Neural progenitor cell (in vitro differentiated cells): ENCODE measurements around the gene ZHX3.

ENCODE experiments used
- EZH2 ChIP-seq: fragments of 200-600 bp; sonication (generic); IDR thresholded peaks from 2 replicates; pipeline ENCODE4 v1.6.1; 2017; ENCODE audit warnings: antibody characterized with exemption, mild to moderate bottlenecking, moderate library complexity
- EZH2phosphoT487 ChIP-seq: fragments of 200-600 bp; sonication (generic); IDR thresholded peaks from 2 replicates; pipeline ENCODE4 v1.6.1; 2017; ENCODE audit warnings: antibody characterized with exemption
- TF ChIP-seq, protein P1 (sequence below): fragments of 200-600 bp; sonication (generic); IDR thresholded peaks from 2 replicates; pipeline ENCODE4 v1.5.1; 2017; ENCODE audit warnings: antibody characterized with exemption, mild to moderate bottlenecking

DNA sequence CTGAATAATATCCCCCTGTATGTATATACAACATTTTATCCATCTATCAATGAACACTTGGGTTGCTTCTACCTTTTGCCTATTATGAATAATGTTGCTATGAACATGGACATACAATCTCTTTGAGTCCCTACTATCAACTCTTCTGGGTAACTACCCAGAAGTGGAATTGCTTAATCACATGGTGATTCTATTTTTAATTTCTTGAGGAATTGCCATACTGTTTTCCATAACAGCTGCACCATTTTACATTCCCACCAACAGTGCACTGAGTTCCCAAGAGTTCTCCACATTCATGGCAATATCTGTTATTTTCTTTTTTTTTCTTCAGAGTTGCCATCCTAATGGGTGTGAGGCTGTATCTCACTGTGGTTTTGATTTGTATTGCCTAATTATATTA lies 88.3 kb downstream of the ZHX3 start:
- TF ChIP-seq, protein P1, sequence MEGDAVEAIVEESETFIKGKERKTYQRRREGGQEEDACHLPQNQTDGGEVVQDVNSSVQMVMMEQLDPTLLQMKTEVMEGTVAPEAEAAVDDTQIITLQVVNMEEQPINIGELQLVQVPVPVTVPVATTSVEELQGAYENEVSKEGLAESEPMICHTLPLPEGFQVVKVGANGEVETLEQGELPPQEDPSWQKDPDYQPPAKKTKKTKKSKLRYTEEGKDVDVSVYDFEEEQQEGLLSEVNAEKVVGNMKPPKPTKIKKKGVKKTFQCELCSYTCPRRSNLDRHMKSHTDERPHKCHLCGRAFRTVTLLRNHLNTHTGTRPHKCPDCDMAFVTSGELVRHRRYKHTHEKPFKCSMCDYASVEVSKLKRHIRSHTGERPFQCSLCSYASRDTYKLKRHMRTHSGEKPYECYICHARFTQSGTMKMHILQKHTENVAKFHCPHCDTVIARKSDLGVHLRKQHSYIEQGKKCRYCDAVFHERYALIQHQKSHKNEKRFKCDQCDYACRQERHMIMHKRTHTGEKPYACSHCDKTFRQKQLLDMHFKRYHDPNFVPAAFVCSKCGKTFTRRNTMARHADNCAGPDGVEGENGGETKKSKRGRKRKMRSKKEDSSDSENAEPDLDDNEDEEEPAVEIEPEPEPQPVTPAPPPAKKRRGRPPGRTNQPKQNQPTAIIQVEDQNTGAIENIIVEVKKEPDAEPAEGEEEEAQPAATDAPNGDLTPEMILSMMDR: no peak
- TF ChIP-seq EZH2phosphoT487: no peak
- TF ChIP-seq EZH2: no peak
